CD8-positive, alpha-beta memory T cell (primary cell): ENCODE measurements around the gene CDK17. TPM values are rescaled to one million over a fixed set of nuclear protein-coding genes. Genes with fewer than 3 reads are reported as not detected.

Source experiments
- CTCF ChIA-PET: fragments of 350-600 bp; sonication (Branson Sonifier 250); formaldehyde crosslinking; loops from one replicate; lab custom pipeline; 2021; ENCODE audit warnings: antibody characterized with exemption; lab: Charles Lee
- POLR2A ChIA-PET: fragments of 350-600 bp; sonication (Branson Sonifier 250); formaldehyde crosslinking; loops from one replicate; lab custom pipeline; 2021; ENCODE audit warnings: antibody characterized with exemption; lab: Charles Lee
- DNase-seq, 5 donors: peaks; one replicate each; pipeline versions ENCODE4 v3.0.0 to v3.0.0-alpha.2; 2020 to 2022; ENCODE audit warnings: mixed read lengths in 1 of 5
- H3K27ac ChIP-seq: one replicate; pipeline ENCODE4 v1.7.0; 2013; ENCODE audit warnings: low read depth, mild to moderate bottlenecking, low read length, moderate library complexity
- H3K27me3 ChIP-seq: 2 replicates; pipeline ENCODE4 v1.7.0; 2013; ENCODE audit warnings: low read length, mild to moderate bottlenecking; ENCODE audit not compliant: insufficient read depth, poor library complexity, severe bottlenecking
- H3K36me3 ChIP-seq: 2 replicates; pipeline ENCODE4 v1.7.0; 2013; ENCODE audit warnings: mild to moderate bottlenecking, low read length, moderate library complexity; ENCODE audit not compliant: insufficient read depth
- H3K4me1 ChIP-seq: 2 replicates; pipeline ENCODE4 v1.7.0; 2013; ENCODE audit warnings: mild to moderate bottlenecking, low read length, moderate library complexity; ENCODE audit not compliant: insufficient read depth
- H3K4me3 ChIP-seq: 2 replicates; pipeline ENCODE4 v1.7.0; 2013; ENCODE audit warnings: mild to moderate bottlenecking, low read length
- H3K9me3 ChIP-seq: 2 replicates; pipeline ENCODE4 v1.7.0; 2013; ENCODE audit warnings: mild to moderate bottlenecking, low read length
- H3K27ac Mint-ChIP-seq, 8 donors: one replicate each; pipeline ENCODE4 v1.8.0; 2020 to 2021; ENCODE audit warnings: mixed read lengths in 8 of 8, mild to moderate bottlenecking in 6 of 8, inconsistent platforms in 3 of 8, moderate library complexity in 3 of 8
- H3K27me3 Mint-ChIP-seq, 2 donors: one replicate each; pipeline ENCODE4 v1.8.0; 2020 to 2021; ENCODE audit warnings: mixed read lengths in 2 of 2, mild to moderate bottlenecking in 1 of 2, moderate library complexity in 1 of 2
- H3K36me3 Mint-ChIP-seq, 3 donors: one replicate each; pipeline ENCODE4 v1.8.0; 2020 to 2021; ENCODE audit warnings: mixed read lengths in 3 of 3, inconsistent platforms in 1 of 3, mild to moderate bottlenecking in 1 of 3
- H3K4me1 Mint-ChIP-seq, 3 donors: one replicate each; pipeline ENCODE4 v1.8.0; 2020 to 2021; ENCODE audit warnings: mixed read lengths in 3 of 3, inconsistent platforms in 1 of 3, mild to moderate bottlenecking in 1 of 3
- H3K4me3 Mint-ChIP-seq, 7 donors: one replicate each; pipeline ENCODE4 v1.8.0; 2020 to 2021; ENCODE audit warnings: mixed read lengths in 7 of 7, mild to moderate bottlenecking in 6 of 7, moderate library complexity in 4 of 7, inconsistent platforms in 2 of 7
- H3K9me3 Mint-ChIP-seq, 5 donors: one replicate each; pipeline ENCODE4 v1.8.0; 2020 to 2022; ENCODE audit warnings: mixed read lengths in 5 of 5, mild to moderate bottlenecking in 3 of 5, moderate library complexity in 2 of 5, inconsistent platforms in 1 of 5
- polyA plus RNA-seq: library from polyadenylated mRNA; unstranded; fragments of 300-500 nt; fragmentation: Illumina TruSeq; gene quantifications from one replicate; pipeline ENCODE4 v1.2.3, GENCODE V29; 2021
- total RNA-seq, 2 experiments: library from RNA; stranded (reverse); gene quantifications; one replicate each; pipeline ENCODE4 v1.2.3, GENCODE V29; 2021

The CDK17 gene
- total and polyA plus RNA-seq, 3 experiments from 2014 or later = 34.6 to 40.0 (median 36.0) TPM

- Histone ChIP-seq H3K9me3 (no peaks in the 10 kb centered on the region), H3K36me3 (peaks cover 12% of the 10 kb centered on the region), H3K27me3 (no peaks in the 10 kb centered on the region), H3K4me1 (peaks cover 10% of the 10 kb centered on the region), H3K4me3 (no peak overlapping the region), H3K27ac (no peak overlapping the region)
- Mint-ChIP-seq H3K36me3 (peaks cover 9 to 56% (median 18%) of the 10 kb centered on the region in 3 donors), H3K4me1 (peaks cover 12 to 26% (median 23%) of the 10 kb centered on the region in 3 donors), H3K27ac (peak overlapping the region in 7 of 8 donors; percentile 9 to 85 (median 49)), H3K27me3 (peaks cover 0 to 1% of the 10 kb centered on the region in 2 donors), H3K9me3 (no peaks in the 10 kb centered on the region), H3K4me3 (no peak overlapping the region)
- DNase-seq = no peak
- POLR2A ChIA-PET = no interaction called here
- CTCF ChIA-PET = interaction anchor here (1.5 kb wide), 1 partner anchor 139 kb away, joined by 6 read pairs; the partner anchor contains the start of gene CDK17
These were observed 138.7 kb downstream of the CDK17 start for GRCh38 chr12:96261557-96261956.

DNA sequence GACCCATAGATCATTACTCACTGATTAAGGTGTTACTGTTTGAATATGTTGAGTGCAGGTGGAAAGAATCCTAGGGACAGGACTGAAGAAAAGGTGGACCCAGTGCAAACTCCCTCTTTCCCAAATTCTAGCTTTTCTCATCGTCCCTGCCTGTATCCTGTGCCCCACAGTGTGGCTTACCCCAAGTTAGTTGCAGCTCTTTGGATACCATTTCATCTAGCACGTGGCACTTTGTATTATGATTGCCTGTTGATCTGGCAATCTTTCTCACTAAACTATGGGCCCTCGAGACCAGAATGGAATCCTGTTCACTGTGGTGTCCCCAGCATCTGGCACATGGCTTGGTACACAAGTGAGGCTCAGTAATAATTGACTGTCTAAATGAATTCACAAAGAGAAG is 139.6 kb downstream of the CDK17 start:
- H3K27me3 ChIP-seq = no peaks in the 10 kb centered on the region
- peaks cover 13% of the 10 kb centered on the region for H3K4me1 ChIP-seq
- Mint-ChIP-seq H3K36me3 (peaks cover 9 to 52% (median 18%) of the 10 kb centered on the region in 3 donors), H3K9me3 (no peaks in the 10 kb centered on the region), H3K4me1 (peaks cover 12 to 23% (median 19%) of the 10 kb centered on the region in 3 donors), H3K4me3 (no peak overlapping the region), H3K27ac (peak overlapping the region in 7 of 8 donors; percentile 40 to 84 (median 64)), H3K27me3 (peaks cover 0 to 1% of the 10 kb centered on the region in 2 donors)
- ChIA-PET POLR2A (no interaction called here), CTCF (interaction anchor here (1.5 kb wide), 1 partner anchor 140 kb away, joined by 6 read pairs; the partner anchor contains the start of gene CDK17)
- no peak overlapping the region for H3K27ac ChIP-seq
- DNase-seq = no peak
- H3K36me3 ChIP-seq = peaks cover 12% of the 10 kb centered on the region
- no peaks in the 10 kb centered on the region for H3K9me3 ChIP-seq
- H3K4me3 ChIP-seq = no peak overlapping the region

- peaks cover 12% of the 10 kb centered on the region for H3K36me3 ChIP-seq
- ChIA-PET POLR2A (no interaction called here), CTCF (interaction anchor here (1.5 kb wide), 1 partner anchor 140 kb away, joined by 6 read pairs; the partner anchor contains the start of gene CDK17)
- no peak for DNase-seq
- no peak overlapping the region for H3K4me3 Mint-ChIP-seq
- H3K4me1 ChIP-seq = peaks cover 13% of the 10 kb centered on the region
- peaks cover 12 to 23% (median 17%) of the 10 kb centered on the region in 3 donors for H3K4me1 Mint-ChIP-seq
- no peak overlapping the region for H3K4me3 ChIP-seq
- H3K9me3 ChIP-seq = no peaks in the 10 kb centered on the region
- no peaks in the 10 kb centered on the region for H3K9me3 Mint-ChIP-seq
- H3K27ac ChIP-seq = no peak overlapping the region
- peaks cover 0 to 1% of the 10 kb centered on the region in 2 donors for H3K27me3 Mint-ChIP-seq
- no peaks in the 10 kb centered on the region for H3K27me3 ChIP-seq
- H3K27ac Mint-ChIP-seq = peak overlapping the region in 7 of 8 donors; percentile 40 to 84 (median 64)
- peaks cover 9 to 52% (median 18%) of the 10 kb centered on the region in 3 donors for H3K36me3 Mint-ChIP-seq
These were observed 140.0 kb downstream of the CDK17 start for GRCh38 chr12:96260231-96260630.

GRCh38 chr12:96258104-96258961 is 141.9 kb downstream of the CDK17 start:
- Histone ChIP-seq H3K27me3 (no peaks in the 10 kb centered on the region), H3K9me3 (no peaks in the 10 kb centered on the region), H3K36me3 (peaks cover 12% of the 10 kb centered on the region), H3K4me1 (peaks cover 13% of the 10 kb centered on the region), H3K4me3 (no peak overlapping the region), H3K27ac (no peak overlapping the region)
- POLR2A ChIA-PET = interaction anchor here (1.0 kb wide), 1 partner anchor 259 kb away, joined by 3 read pairs; no protein-coding TSS in a partner anchor
- Mint-ChIP-seq H3K27ac (peak overlapping the region in 3 of 8 donors; percentile 10 to 58 (median 32)), H3K4me3 (peak overlapping the region in 1 of 7 donors; percentile 6), H3K4me1 (peaks cover 17 to 19% (median 17%) of the 10 kb centered on the region in 3 donors), H3K9me3 (no peaks in the 10 kb centered on the region), H3K27me3 (no peaks in the 10 kb centered on the region), H3K36me3 (peaks cover 4 to 43% (median 19%) of the 10 kb centered on the region in 3 donors)
- DNase-seq = peak in 2 of 5 donors; percentile 37 to 40
- CTCF ChIA-PET = interaction anchor here (1.2 kb wide), 1 partner anchor 43 kb away, joined by 4 read pairs; no protein-coding TSS in a partner anchor

DNA sequence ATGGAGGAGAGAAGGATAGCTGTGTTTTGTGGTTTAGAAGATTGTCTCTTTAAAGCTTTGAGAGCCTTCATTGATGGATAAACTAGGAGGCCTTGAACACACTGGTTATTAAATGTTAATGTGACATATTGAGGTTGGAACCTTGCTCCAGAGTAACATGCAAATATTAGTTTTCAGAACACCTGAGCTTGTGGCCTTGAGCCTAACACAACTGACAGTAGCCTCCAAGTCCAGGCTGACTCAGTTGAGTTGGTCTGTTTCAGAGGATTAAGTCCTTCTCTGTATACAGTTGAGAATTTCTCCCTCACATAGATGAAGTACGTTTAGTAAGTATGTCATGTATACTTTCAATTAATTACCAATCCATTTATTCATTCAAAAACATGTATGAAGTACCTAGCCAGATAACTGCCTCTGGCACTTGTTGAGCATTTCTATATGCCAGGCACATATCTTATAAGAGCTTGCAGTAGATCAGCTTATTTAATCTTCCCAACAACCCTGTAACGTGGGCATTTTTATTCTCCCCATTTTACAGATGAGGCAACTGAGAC is 142.6 kb downstream of the CDK17 start:
- no peak for DNase-seq
- Mint-ChIP-seq H3K36me3 (peaks cover 4 to 41% (median 19%) of the 10 kb centered on the region in 3 donors), H3K27me3 (no peaks in the 10 kb centered on the region), H3K4me1 (peaks cover 17 to 19% (median 19%) of the 10 kb centered on the region in 3 donors), H3K27ac (no peak overlapping the region), H3K4me3 (no peak overlapping the region), H3K9me3 (no peaks in the 10 kb centered on the region)
- no peak overlapping the region for H3K4me3 ChIP-seq
- no peaks in the 10 kb centered on the region for H3K27me3 ChIP-seq
- H3K27ac ChIP-seq = no peak overlapping the region
- no peaks in the 10 kb centered on the region for H3K9me3 ChIP-seq
- H3K36me3 ChIP-seq = peaks cover 12% of the 10 kb centered on the region
- ChIA-PET POLR2A (interaction anchor here (1.0 kb wide), 1 partner anchor 259 kb away, joined by 3 read pairs; no protein-coding TSS in a partner anchor), CTCF (no interaction called here)
- H3K4me1 ChIP-seq = peaks cover 13% of the 10 kb centered on the region

DNA sequence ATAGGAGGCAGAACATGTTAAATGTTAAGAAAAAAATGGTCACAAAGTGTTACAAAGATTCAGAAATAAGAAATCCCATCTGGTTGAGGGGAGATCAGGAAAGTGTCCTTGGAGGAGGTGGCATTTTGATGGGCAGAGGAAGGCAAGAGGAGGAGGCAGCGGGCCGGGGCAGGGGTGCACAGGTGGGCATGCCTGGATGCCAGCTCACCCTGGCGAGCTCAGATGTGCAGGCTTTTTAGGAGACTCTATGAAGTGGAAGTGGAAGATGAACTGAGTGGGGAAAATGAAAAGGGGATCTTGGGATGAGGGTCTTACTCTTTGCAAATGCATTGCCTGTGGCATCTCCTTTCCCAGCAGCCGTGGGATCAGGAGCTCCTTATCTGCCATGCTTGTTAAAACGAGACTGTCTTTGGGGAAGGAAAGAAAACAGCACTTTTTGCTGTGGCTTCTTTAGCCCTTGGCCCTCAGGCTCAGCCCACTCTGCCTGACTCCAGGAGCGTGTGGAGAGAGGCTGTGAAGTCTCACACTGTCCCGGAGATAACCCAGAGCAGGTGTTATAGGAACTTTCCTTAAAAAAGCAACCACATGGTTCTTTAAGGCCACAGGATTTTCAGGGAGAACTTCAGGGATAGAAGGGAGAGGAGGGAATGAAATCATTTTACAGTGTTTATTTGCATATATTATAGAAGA is 143.4 kb downstream of the CDK17 start:
- CTCF ChIA-PET = no interaction called here
- Mint-ChIP-seq H3K27me3 (no peaks in the 10 kb centered on the region), H3K27ac (no peak overlapping the region), H3K4me3 (no peak overlapping the region), H3K4me1 (peaks cover 19 to 27% (median 23%) of the 10 kb centered on the region in 3 donors), H3K9me3 (no peaks in the 10 kb centered on the region), H3K36me3 (peaks cover 9 to 41% (median 22%) of the 10 kb centered on the region in 3 donors)
- H3K4me1 ChIP-seq = peaks cover 13% of the 10 kb centered on the region
- no peak overlapping the region for H3K27ac ChIP-seq
- no peaks in the 10 kb centered on the region for H3K27me3 ChIP-seq
- peaks cover 12% of the 10 kb centered on the region for H3K36me3 ChIP-seq
- DNase-seq = no peak
- no peak overlapping the region for H3K4me3 ChIP-seq
- no peaks in the 10 kb centered on the region for H3K9me3 ChIP-seq
- POLR2A ChIA-PET = no interaction called here

- Histone ChIP-seq H3K27me3 (no peaks in the 10 kb centered on the region), H3K27ac (no peak overlapping the region), H3K4me1 (peaks cover 13% of the 10 kb centered on the region), H3K9me3 (no peaks in the 10 kb centered on the region), H3K36me3 (peaks cover 10% of the 10 kb centered on the region), H3K4me3 (no peak overlapping the region)
- no peak for DNase-seq
- ChIA-PET POLR2A (no interaction called here), CTCF (interaction anchor here (1.0 to 1.7 kb wide), 2 partner anchors 11 to 40 kb away, joined by 4 to 5 read pairs; no protein-coding TSS in a partner anchor)
- H3K9me3 Mint-ChIP-seq = no peaks in the 10 kb centered on the region
- peak overlapping the region in 3 of 7 donors; percentile 5 to 39 (median 23) for H3K4me3 Mint-ChIP-seq
- peaks cover 31 to 34% (median 33%) of the 10 kb centered on the region in 3 donors for H3K4me1 Mint-ChIP-seq
- peaks cover 9 to 42% (median 22%) of the 10 kb centered on the region in 3 donors for H3K36me3 Mint-ChIP-seq
- no peaks in the 10 kb centered on the region for H3K27me3 Mint-ChIP-seq
- peak overlapping the region in 1 of 8 donors; percentile 94 for H3K27ac Mint-ChIP-seq
These were observed 145.2 kb downstream of the CDK17 start for GRCh38 chr12:96255077-96255476.
